Measurements from ENCODE around the gene ADAMTS5.

ADAMTS5 gene

GRCh38 chr21:26934383-26934782 is 32.5 kb downstream of the ADAMTS5 start:
- no peaks in the 10 kb centered on the region for H3K4me1 Mint-ChIP-seq
- ATAC-seq = no peak
- H3K27me3 Mint-ChIP-seq = no peaks in the 10 kb centered on the region
- H3K36me3 Mint-ChIP-seq (ENCODE audit: low read depth) = no peaks in the 10 kb centered on the region
- peaks cover 5% of the 10 kb centered on the region for H3K9me3 Mint-ChIP-seq
- H3K4me3 Mint-ChIP-seq = no peak overlapping the region
- no peak for DNase-seq
- no peak overlapping the region for H3K27ac Mint-ChIP-seq

- no peak for ATAC-seq
- no peaks in the 10 kb centered on the region for H3K4me1 Mint-ChIP-seq
- H3K4me3 Mint-ChIP-seq = no peak overlapping the region
- H3K9me3 Mint-ChIP-seq = no peaks in the 10 kb centered on the region
- peaks cover 2% of the 10 kb centered on the region for H3K27me3 Mint-ChIP-seq
- DNase-seq = no peak
- no peak overlapping the region for H3K27ac Mint-ChIP-seq
- no peaks in the 10 kb centered on the region for H3K36me3 Mint-ChIP-seq (ENCODE audit: low read depth)
Observed at GRCh38 chr21:26933448-26933847, 33.4 kb downstream of the ADAMTS5 start.

- H3K36me3 Mint-ChIP-seq (ENCODE audit: low read depth) = no peaks in the 10 kb centered on the region
- no peaks in the 10 kb centered on the region for H3K4me1 Mint-ChIP-seq
- H3K9me3 Mint-ChIP-seq = no peaks in the 10 kb centered on the region
- no peak overlapping the region for H3K27ac Mint-ChIP-seq
- H3K4me3 Mint-ChIP-seq = no peak overlapping the region
- peaks cover 2% of the 10 kb centered on the region for H3K27me3 Mint-ChIP-seq
- ATAC-seq (no peak), DNase-seq (no peak)
Observed at GRCh38 chr21:26925636-26926035, 41.3 kb downstream of the ADAMTS5 start.

GRCh38 chr21:26925122-26925521 is 41.8 kb downstream of the ADAMTS5 start:
- no peak for DNase-seq
- no peaks in the 10 kb centered on the region for H3K36me3 Mint-ChIP-seq (ENCODE audit: low read depth)
- H3K4me3 Mint-ChIP-seq = no peak overlapping the region
- peaks cover 2% of the 10 kb centered on the region for H3K27me3 Mint-ChIP-seq
- no peaks in the 10 kb centered on the region for H3K9me3 Mint-ChIP-seq
- H3K4me1 Mint-ChIP-seq = no peaks in the 10 kb centered on the region
- no peak overlapping the region for H3K27ac Mint-ChIP-seq
- no peak for ATAC-seq

- no peak overlapping the region for H3K27ac Mint-ChIP-seq
- ATAC-seq (no peak), DNase-seq (no peak)
- no peaks in the 10 kb centered on the region for H3K9me3 Mint-ChIP-seq
- no peaks in the 10 kb centered on the region for H3K36me3 Mint-ChIP-seq (ENCODE audit: low read depth)
- H3K4me3 Mint-ChIP-seq = no peak overlapping the region
- H3K4me1 Mint-ChIP-seq = no peaks in the 10 kb centered on the region
- H3K27me3 Mint-ChIP-seq = peaks cover 2% of the 10 kb centered on the region
Observed at GRCh38 chr21:26923986-26924385, 42.9 kb downstream of the ADAMTS5 start.

- H3K36me3 Mint-ChIP-seq (ENCODE audit: low read depth) = no peaks in the 10 kb centered on the region
- H3K9me3 Mint-ChIP-seq = no peaks in the 10 kb centered on the region
- ATAC-seq (no peak), DNase-seq (no peak)
- no peak overlapping the region for H3K4me3 Mint-ChIP-seq
- H3K27me3 Mint-ChIP-seq = no peaks in the 10 kb centered on the region
- H3K27ac Mint-ChIP-seq = no peak overlapping the region
- no peaks in the 10 kb centered on the region for H3K4me1 Mint-ChIP-seq
Observed at GRCh38 chr21:26920055-26920454, 46.8 kb downstream of the ADAMTS5 start.

GRCh38 chr21:26918323-26919079 is 48.4 kb downstream of the ADAMTS5 start:
- no peaks in the 10 kb centered on the region for H3K36me3 Mint-ChIP-seq (ENCODE audit: low read depth)
- no peaks in the 10 kb centered on the region for H3K27me3 Mint-ChIP-seq
- DNase-seq (no peak), ATAC-seq (no peak)
- H3K27ac Mint-ChIP-seq = no peak overlapping the region
- no peaks in the 10 kb centered on the region for H3K4me1 Mint-ChIP-seq
- no peak overlapping the region for H3K4me3 Mint-ChIP-seq
- peaks cover 4% of the 10 kb centered on the region for H3K9me3 Mint-ChIP-seq

- Mint-ChIP-seq H3K27me3 (no peaks in the 10 kb centered on the region), H3K4me1 (no peaks in the 10 kb centered on the region), H3K4me3 (no peak overlapping the region), H3K36me3 (ENCODE audit: low read depth) (no peaks in the 10 kb centered on the region), H3K27ac (no peak overlapping the region), H3K9me3 (peaks cover 4% of the 10 kb centered on the region)
- DNase-seq (no peak), ATAC-seq (no peak)
Observed at GRCh38 chr21:26916799-26917198, 50.1 kb downstream of the ADAMTS5 start.

- Mint-ChIP-seq H3K9me3 (peaks cover 4% of the 10 kb centered on the region), H3K4me1 (no peaks in the 10 kb centered on the region), H3K4me3 (no peak overlapping the region), H3K36me3 (ENCODE audit: low read depth) (no peaks in the 10 kb centered on the region), H3K27me3 (no peaks in the 10 kb centered on the region), H3K27ac (no peak overlapping the region)
- DNase-seq (no peak), ATAC-seq (no peak)
Observed at GRCh38 chr21:26914557-26914956, 52.3 kb downstream of the ADAMTS5 start.

- Mint-ChIP-seq H3K27ac (no peak overlapping the region), H3K9me3 (peaks cover 4% of the 10 kb centered on the region), H3K4me3 (no peak overlapping the region), H3K4me1 (no peaks in the 10 kb centered on the region), H3K36me3 (ENCODE audit: low read depth) (no peaks in the 10 kb centered on the region), H3K27me3 (no peaks in the 10 kb centered on the region)
- DNase-seq (no peak), ATAC-seq (no peak)
Observed at GRCh38 chr21:26912466-26912865, 54.4 kb downstream of the ADAMTS5 start.

- Mint-ChIP-seq H3K36me3 (ENCODE audit: low read depth) (no peaks in the 10 kb centered on the region), H3K9me3 (peaks cover 8% of the 10 kb centered on the region), H3K27ac (no peak overlapping the region), H3K4me3 (no peak overlapping the region), H3K4me1 (no peaks in the 10 kb centered on the region), H3K27me3 (no peaks in the 10 kb centered on the region)
- ATAC-seq (no peak), DNase-seq (no peak)
Observed at GRCh38 chr21:26909972-26910371, 56.9 kb downstream of the ADAMTS5 start.

GRCh38 chr21:26900980-26901379 is 65.9 kb downstream of the ADAMTS5 start:
- no peak overlapping the region for H3K4me3 Mint-ChIP-seq
- H3K9me3 Mint-ChIP-seq = peaks cover 8% of the 10 kb centered on the region
- H3K27ac Mint-ChIP-seq = no peak overlapping the region
- no peaks in the 10 kb centered on the region for H3K27me3 Mint-ChIP-seq
- no peaks in the 10 kb centered on the region for H3K4me1 Mint-ChIP-seq
- DNase-seq (no peak), ATAC-seq (no peak)
- H3K36me3 Mint-ChIP-seq (ENCODE audit: low read depth) = no peaks in the 10 kb centered on the region

- no peak for ATAC-seq
- H3K36me3 Mint-ChIP-seq (ENCODE audit: low read depth) = no peaks in the 10 kb centered on the region
- no peak overlapping the region for H3K27ac Mint-ChIP-seq
- peaks cover under 1% of the 10 kb centered on the region for H3K9me3 Mint-ChIP-seq
- no peaks in the 10 kb centered on the region for H3K4me1 Mint-ChIP-seq
- no peak for DNase-seq
- no peaks in the 10 kb centered on the region for H3K27me3 Mint-ChIP-seq
- no peak overlapping the region for H3K4me3 Mint-ChIP-seq
Observed at GRCh38 chr21:26892151-26892550, 74.7 kb downstream of the ADAMTS5 start.

- DNase-seq (no peak), ATAC-seq (no peak)
- no peak overlapping the region for H3K27ac Mint-ChIP-seq
- no peak overlapping the region for H3K4me3 Mint-ChIP-seq
- no peaks in the 10 kb centered on the region for H3K9me3 Mint-ChIP-seq
- no peaks in the 10 kb centered on the region for H3K4me1 Mint-ChIP-seq
- no peaks in the 10 kb centered on the region for H3K36me3 Mint-ChIP-seq (ENCODE audit: low read depth)
- no peaks in the 10 kb centered on the region for H3K27me3 Mint-ChIP-seq
Observed at GRCh38 chr21:26888931-26889330, 78.0 kb downstream of the ADAMTS5 start.

- Mint-ChIP-seq H3K4me3 (no peak overlapping the region), H3K27me3 (no peaks in the 10 kb centered on the region), H3K36me3 (ENCODE audit: low read depth) (no peaks in the 10 kb centered on the region), H3K27ac (no peak overlapping the region), H3K4me1 (no peaks in the 10 kb centered on the region), H3K9me3 (no peaks in the 10 kb centered on the region)
- ATAC-seq (no peak), DNase-seq (no peak)
Observed at GRCh38 chr21:26888256-26888655, 78.6 kb downstream of the ADAMTS5 start.

GRCh38 chr21:26887251-26887650 is 79.6 kb downstream of the ADAMTS5 start:
- no peak for ATAC-seq
- H3K4me1 Mint-ChIP-seq = no peaks in the 10 kb centered on the region
- H3K27me3 Mint-ChIP-seq = no peaks in the 10 kb centered on the region
- no peaks in the 10 kb centered on the region for H3K36me3 Mint-ChIP-seq (ENCODE audit: low read depth)
- no peak overlapping the region for H3K27ac Mint-ChIP-seq
- H3K9me3 Mint-ChIP-seq = no peaks in the 10 kb centered on the region
- H3K4me3 Mint-ChIP-seq = no peak overlapping the region
- DNase-seq = no peak
